ENCODE data around the gene OLFM3.
A peak's percentile ranks its signal among the peaks of the same experiment; 100 is the strongest.

OLFM3 gene

DNA sequence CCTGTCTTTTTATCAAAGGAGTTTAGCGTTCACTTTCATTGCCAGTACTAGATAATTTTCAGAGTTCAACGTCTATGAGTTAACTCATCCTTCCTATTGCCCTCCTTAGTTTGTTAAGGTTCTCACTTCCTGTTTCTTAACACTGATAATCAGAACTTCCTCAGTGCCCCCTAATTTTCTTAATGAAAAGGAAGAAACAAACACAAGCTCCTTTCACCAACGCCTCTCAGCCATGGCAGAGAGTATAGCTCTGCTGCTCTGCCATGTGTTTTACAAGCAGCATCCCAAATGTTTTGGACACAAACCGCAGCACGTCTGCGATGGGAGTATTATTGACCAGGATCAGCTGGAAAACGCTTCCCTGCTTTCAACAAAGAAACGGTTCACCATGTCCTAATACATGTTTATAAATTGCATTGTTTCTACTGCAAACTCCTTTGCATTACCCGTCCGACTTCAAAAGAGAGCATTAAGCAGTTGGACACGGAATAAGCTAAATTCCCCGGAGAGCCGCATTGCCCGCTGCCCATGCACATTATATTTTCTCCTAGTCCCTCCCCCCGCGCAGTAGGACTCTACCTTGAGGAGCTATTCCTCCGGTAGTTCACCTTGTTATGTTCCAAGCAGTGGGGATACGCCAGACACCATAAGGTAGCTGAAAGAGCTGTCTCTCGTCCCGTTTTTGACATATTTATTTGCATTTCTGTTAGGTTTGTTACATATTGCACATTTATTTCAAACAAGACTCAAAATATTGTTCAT lies 561 bp downstream of the OLFM3 start:
- CTCF ChIA-PET: no interaction called here
- no peak for TF ChIP-seq FOXK2 (IDR thresholded peaks at IDR 0.05)
- POLR2A ChIA-PET: no interaction called here
- peak; percentile 7 for DNase-seq (ENCODE audit: extremely low spot score)

DNA sequence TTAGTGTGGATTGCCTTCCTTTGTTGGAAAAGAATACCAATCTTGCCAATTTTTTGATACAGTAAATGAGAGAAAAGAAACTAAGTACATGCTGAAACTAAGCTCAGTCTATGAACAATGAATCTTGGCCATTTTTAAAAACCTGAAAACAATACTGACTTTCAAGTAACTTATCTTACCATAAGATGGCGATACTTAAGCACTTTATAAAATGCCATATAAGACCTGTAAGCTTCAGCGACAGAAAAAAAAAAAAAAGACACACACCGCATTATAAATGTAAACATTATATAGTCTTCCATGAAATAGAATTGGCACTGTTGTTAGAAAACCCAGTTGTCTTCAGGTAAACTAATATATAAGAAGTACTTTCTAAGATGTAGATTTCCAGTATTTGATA lies 3.0 kb downstream of the OLFM3 start:
- no peak for TF ChIP-seq SP1 (IDR thresholded peaks at IDR 0.05)
- TF ChIP-seq LEF1 (IDR thresholded peaks at IDR 0.05; ENCODE audit: borderline replicate concordance): no peak
- TF ChIP-seq NFRKB (IDR thresholded peaks at IDR 0.05): no peak
- TF ChIP-seq ZNF384 (IDR thresholded peaks at IDR 0.05): peak; percentile 71
- TF ChIP-seq HDGF (IDR thresholded peaks at IDR 0.05; ENCODE audit: borderline replicate concordance): no peak
- no peak for TF ChIP-seq ELF4 (IDR thresholded peaks at IDR 0.05)
- no peak for TF ChIP-seq L3MBTL2 (conservative IDR thresholded peaks at IDR 0.05)
- TF ChIP-seq, protein P1, sequence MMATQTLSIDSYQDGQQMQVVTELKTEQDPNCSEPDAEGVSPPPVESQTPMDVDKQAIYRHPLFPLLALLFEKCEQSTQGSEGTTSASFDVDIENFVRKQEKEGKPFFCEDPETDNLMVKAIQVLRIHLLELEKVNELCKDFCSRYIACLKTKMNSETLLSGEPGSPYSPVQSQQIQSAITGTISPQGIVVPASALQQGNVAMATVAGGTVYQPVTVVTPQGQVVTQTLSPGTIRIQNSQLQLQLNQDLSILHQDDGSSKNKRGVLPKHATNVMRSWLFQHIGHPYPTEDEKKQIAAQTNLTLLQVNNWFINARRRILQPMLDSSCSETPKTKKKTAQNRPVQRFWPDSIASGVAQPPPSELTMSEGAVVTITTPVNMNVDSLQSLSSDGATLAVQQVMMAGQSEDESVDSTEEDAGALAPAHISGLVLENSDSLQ (IDR thresholded peaks at IDR 0.05): no peak
- no peak for DNase-seq (ENCODE audit: extremely low spot score)
- CTCF ChIA-PET: no interaction called here
- POLR2A ChIA-PET: no interaction called here

DNA sequence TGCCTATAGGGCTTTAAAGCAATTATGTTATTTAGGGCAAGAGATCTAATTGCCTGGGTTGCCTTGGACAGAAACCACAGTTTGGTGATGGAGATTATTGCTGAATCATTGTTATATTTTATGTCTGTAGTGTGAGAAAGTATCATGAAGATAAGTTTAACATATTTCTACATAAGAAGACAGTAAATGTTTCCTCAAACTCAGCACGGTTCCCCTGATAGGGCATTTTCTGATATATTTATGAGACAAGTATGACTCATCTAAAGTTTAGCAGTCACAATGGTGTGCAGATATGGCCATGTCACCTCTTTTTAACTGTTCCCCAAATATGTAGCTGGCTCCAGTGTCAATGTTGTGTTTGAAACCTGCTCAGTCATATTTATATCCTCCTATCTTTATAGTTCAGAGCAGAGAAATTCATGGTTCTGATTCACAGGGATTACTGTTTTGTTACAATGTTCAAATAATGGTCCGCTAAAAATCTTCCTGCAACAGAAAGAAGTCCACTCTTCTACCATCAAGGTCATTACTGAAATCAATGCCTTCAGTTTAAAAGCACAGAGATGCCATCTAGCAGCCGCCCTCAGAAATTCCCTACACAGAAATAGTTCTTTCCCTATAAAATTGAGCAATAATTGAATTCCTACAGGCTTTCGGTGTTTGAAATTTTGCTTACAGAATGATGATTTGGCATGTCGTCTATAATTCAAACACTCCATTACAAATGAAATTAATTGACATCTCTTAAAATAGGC lies 3.7 kb downstream of the OLFM3 start:
- TF ChIP-seq CTBP1 (IDR thresholded peaks at IDR 0.05; ENCODE audit: borderline replicate concordance) (no peak), SUZ12 (IDR thresholded peaks at IDR 0.05) (no peak), LEF1 (IDR thresholded peaks at IDR 0.05; ENCODE audit: borderline replicate concordance) (no peak), ARNT (IDR thresholded peaks at IDR 0.05) (no peak)
- CTCF ChIA-PET: no interaction called here

DNA sequence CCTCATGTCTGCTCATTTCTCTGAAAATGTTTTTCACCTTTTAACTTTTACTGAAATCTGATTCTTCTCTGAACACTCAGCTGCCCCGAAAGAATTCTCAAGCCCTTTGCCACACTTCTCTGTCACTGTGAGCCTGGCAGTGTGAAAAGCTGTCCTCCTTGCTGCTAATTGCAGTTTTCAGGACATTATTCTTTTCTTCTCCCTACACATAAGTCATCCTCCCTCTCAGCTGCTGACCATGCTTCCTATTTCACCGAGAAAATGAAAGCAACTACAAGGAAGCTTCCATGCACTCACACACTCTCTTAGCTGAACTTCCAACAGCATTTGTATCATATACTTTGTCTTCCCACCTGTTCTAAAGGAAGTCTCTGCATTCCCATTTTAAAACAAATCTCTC lies 15.8 kb downstream of the OLFM3 start:
- POLR2A ChIA-PET: no interaction called here
- DNase-seq (ENCODE audit: extremely low spot score): no peak
- TF ChIP-seq CTBP1 (IDR thresholded peaks at IDR 0.05; ENCODE audit: borderline replicate concordance) (no peak), ARNT (IDR thresholded peaks at IDR 0.05) (no peak), TARDBP (IDR thresholded peaks at IDR 0.05) (no peak), ELF4 (IDR thresholded peaks at IDR 0.05) (no peak), BHLHE40 (IDR thresholded peaks at IDR 0.05; ENCODE audit: borderline replicate concordance) (no peak), FOXM1 (IDR thresholded peaks at IDR 0.05; ENCODE audit: borderline replicate concordance) (no peak), ZNF384 (IDR thresholded peaks at IDR 0.05) (no peak), FOXA1 (IDR thresholded peaks at IDR 0.05) (no peak), HDGF (IDR thresholded peaks at IDR 0.05; ENCODE audit: borderline replicate concordance) (no peak), SUZ12 (IDR thresholded peaks at IDR 0.05) (no peak), LEF1 (IDR thresholded peaks at IDR 0.05; ENCODE audit: borderline replicate concordance) (no peak), NFRKB (IDR thresholded peaks at IDR 0.05) (no peak), FOXK2 (IDR thresholded peaks at IDR 0.05) (no peak), L3MBTL2 (conservative IDR thresholded peaks at IDR 0.05) (no peak), SP1 (IDR thresholded peaks at IDR 0.05) (no peak)
- TF ChIP-seq, protein P1 (IDR thresholded peaks at IDR 0.05): no peak
- CTCF ChIA-PET: no interaction called here

More for the DNA sequence above, 3.7 kb downstream of the OLFM3 start:
- DNase-seq (ENCODE audit: extremely low spot score): no peak
- POLR2A ChIA-PET: no interaction called here

DNA sequence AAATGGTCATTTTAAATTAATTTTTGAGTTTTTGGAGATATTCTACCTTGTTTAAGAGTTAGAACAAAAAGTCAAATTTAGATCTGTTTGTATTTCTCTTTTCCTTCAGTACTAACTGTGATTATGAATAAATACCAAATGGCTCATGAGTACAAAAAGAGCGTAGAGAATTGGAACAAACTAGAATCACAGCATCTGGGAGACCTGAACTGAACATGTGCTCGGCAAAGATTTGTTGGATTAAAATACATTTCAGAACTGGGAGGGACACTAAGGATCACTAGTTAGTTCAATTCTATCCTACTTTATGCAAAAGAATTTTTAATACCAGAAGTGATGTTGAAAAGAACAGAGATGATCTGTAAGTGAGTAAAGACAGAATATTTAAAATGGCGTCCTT lies 19.5 kb downstream of the OLFM3 start:
- no peak for TF ChIP-seq L3MBTL2 (conservative IDR thresholded peaks at IDR 0.05)
- no peak for TF ChIP-seq ZNF384 (IDR thresholded peaks at IDR 0.05)
- no peak for TF ChIP-seq SP1 (IDR thresholded peaks at IDR 0.05)
- TF ChIP-seq NFRKB (IDR thresholded peaks at IDR 0.05): no peak
- TF ChIP-seq BHLHE40 (IDR thresholded peaks at IDR 0.05; ENCODE audit: borderline replicate concordance): no peak
- no peak for TF ChIP-seq FOXA1 (IDR thresholded peaks at IDR 0.05)
- TF ChIP-seq LEF1 (IDR thresholded peaks at IDR 0.05; ENCODE audit: borderline replicate concordance): no peak
- TF ChIP-seq, protein P1 (IDR thresholded peaks at IDR 0.05): no peak
- TF ChIP-seq ARNT (IDR thresholded peaks at IDR 0.05): no peak
- no peak for TF ChIP-seq TARDBP (IDR thresholded peaks at IDR 0.05)
- no peak for TF ChIP-seq FOXK2 (IDR thresholded peaks at IDR 0.05)
- no peak for TF ChIP-seq CTBP1 (IDR thresholded peaks at IDR 0.05; ENCODE audit: borderline replicate concordance)
- no peak for TF ChIP-seq HDGF (IDR thresholded peaks at IDR 0.05; ENCODE audit: borderline replicate concordance)
- TF ChIP-seq SUZ12 (IDR thresholded peaks at IDR 0.05): no peak
- no peak for TF ChIP-seq ELF4 (IDR thresholded peaks at IDR 0.05)
- POLR2A ChIA-PET: no interaction called here
- DNase-seq (ENCODE audit: extremely low spot score): no peak
- CTCF ChIA-PET: no interaction called here

DNA sequence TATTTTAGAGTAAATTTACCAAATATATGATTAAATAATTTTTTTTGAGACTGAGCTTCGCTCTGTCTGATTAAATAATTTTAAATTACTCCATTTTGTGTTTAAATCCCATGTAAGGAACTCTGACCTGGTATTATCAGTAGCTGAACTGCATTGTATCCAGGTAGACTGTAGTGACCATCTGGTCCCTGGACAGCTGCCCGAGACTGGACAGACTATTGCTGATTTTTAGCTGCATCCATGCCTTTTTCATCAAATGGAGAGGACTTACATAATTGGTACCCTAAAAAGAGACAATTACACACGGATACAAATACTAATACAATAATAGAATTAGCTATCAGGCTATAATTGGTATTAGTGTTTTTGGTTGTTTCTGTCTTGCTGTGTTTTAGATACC lies 20.6 kb downstream of the OLFM3 start:
- ChIA-PET POLR2A (no interaction called here), CTCF (interaction anchor here (0.6 kb wide), 1 partner anchor 811 kb away, joined by 3 read pairs; no protein-coding TSS in a partner anchor)
- DNase-seq (ENCODE audit: extremely low spot score): no peak
- TF ChIP-seq BHLHE40 (IDR thresholded peaks at IDR 0.05; ENCODE audit: borderline replicate concordance): no peak
- TF ChIP-seq SUZ12 (IDR thresholded peaks at IDR 0.05): no peak
- no peak for TF ChIP-seq ARNT (IDR thresholded peaks at IDR 0.05)
- no peak for TF ChIP-seq CTBP1 (IDR thresholded peaks at IDR 0.05; ENCODE audit: borderline replicate concordance)
- no peak for TF ChIP-seq ELF4 (IDR thresholded peaks at IDR 0.05)
- TF ChIP-seq SP1 (IDR thresholded peaks at IDR 0.05): no peak
- no peak for TF ChIP-seq FOXM1 (IDR thresholded peaks at IDR 0.05; ENCODE audit: borderline replicate concordance)
- TF ChIP-seq ZNF384 (IDR thresholded peaks at IDR 0.05): no peak

Measured in HEK293T (cell line).